IPS-18c (cell line): ENCODE results near the gene MGA.

Experiments used
- H3K4me3 ChIP-seq: 2 replicates; pipeline ENCODE4 v1.7.0; 2013; ENCODE audit warnings: low read depth, mild to moderate bottlenecking, low read length, moderate library complexity; ENCODE audit not compliant: insufficient read depth
- H3K9me3 ChIP-seq: one replicate; pipeline ENCODE4 v1.6.1; 2013; ENCODE audit warnings: mild to moderate bottlenecking, low read length, moderate library complexity; ENCODE audit not compliant: control insufficient read depth, insufficient read depth

Gene MGA

DNA sequence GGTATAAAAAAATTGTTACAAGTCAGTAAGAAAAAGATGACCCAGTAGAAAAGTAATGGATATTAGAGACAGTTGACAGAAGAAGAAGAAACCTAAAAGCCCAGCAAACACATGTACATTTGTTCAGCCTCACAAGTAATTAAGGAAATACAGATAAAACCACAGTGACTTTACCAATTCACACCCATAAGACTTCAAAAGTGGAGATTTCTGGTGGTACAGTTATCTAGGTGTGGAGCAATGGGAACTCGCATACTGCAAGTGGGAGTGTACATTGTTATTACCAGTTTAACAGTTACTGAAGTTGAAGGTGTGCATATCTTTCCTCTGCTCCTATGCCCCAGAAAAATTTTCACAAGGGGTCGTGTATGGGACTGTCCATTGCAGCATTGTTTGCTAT lies 96.0 kb downstream of the MGA start:
- H3K9me3 ChIP-seq, result no peaks in the 10 kb centered on the region

DNA sequence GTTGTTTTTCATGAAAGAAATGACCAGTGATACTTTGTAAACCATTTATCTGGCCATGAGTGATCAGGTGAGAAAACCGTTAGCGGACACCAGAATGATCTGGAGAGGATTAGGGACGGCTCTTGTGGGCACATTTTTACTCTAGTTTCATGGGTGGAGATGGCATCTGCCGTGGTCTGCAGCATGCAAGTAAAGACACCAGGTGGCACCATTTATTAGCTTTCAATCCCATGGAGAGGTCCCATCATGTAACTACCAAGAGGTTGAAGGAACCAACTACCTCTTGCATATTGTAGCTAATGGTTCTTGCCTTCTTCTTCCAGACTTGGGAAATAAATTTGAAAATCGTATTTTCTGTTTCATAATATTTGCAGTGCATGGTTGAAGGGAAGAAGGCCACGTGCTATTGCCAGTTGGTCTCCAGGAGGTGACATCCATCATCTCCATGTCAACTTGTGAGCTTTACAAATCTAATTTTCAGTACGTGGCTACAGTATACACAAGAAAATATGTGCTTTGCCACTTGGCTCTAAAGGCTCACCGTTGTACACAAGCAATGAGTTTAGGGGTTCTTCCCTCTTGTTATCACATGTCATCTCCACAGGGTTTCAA lies 112.6 kb downstream of the MGA start:
- H3K4me3 ChIP-seq, result no peak overlapping the region

More for the DNA sequence above, 96.0 kb downstream of the MGA start:
- H3K4me3 ChIP-seq, result no peak overlapping the region

DNA sequence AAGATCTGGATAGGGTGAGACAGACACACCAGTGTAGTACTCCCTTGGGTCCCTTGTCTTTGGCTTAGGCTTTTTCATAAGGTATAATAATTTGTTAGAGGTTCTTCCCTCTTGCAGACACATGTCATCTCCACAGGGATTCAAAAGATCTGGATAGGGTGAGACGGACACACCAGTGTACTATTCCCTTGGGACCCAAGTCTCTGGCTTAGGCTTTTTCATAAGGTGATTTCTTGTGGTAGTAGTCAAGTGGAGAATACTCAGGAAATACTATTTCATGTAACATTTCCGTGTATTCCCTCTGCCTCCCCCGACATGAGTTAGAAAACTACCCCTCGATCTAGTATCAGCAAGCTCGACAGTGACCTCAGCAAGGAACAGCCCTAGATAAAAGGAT lies 113.1 kb downstream of the MGA start:
- peak overlapping the region; percentile 78; the same call in 1 of the 2 replicates for H3K4me3 ChIP-seq

More for the DNA sequence above, 112.6 kb downstream of the MGA start:
- H3K9me3 ChIP-seq, result no peaks in the 10 kb centered on the region

DNA sequence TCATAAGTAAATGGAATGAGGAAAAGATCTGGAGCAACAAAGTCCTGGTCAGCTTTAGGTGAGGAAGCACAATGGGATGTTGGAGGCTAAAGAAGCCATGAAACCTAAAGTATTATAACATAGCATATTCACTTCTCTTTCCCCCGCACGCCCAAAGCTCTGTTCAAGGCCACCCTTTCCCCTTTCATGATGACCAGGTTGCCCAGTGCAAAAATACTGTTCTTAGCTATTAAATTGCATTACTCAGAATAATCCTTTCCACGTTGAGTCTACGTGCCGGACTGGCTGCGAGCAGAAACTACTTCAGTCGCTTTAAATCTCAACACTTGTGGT lies 113.5 kb downstream of the MGA start:
- Histone ChIP-seq H3K9me3 (no peaks in the 10 kb centered on the region), H3K4me3 (peak overlapping the region; percentile 78)

More for the DNA sequence above, 113.1 kb downstream of the MGA start:
- H3K9me3 ChIP-seq, result no peaks in the 10 kb centered on the region

DNA sequence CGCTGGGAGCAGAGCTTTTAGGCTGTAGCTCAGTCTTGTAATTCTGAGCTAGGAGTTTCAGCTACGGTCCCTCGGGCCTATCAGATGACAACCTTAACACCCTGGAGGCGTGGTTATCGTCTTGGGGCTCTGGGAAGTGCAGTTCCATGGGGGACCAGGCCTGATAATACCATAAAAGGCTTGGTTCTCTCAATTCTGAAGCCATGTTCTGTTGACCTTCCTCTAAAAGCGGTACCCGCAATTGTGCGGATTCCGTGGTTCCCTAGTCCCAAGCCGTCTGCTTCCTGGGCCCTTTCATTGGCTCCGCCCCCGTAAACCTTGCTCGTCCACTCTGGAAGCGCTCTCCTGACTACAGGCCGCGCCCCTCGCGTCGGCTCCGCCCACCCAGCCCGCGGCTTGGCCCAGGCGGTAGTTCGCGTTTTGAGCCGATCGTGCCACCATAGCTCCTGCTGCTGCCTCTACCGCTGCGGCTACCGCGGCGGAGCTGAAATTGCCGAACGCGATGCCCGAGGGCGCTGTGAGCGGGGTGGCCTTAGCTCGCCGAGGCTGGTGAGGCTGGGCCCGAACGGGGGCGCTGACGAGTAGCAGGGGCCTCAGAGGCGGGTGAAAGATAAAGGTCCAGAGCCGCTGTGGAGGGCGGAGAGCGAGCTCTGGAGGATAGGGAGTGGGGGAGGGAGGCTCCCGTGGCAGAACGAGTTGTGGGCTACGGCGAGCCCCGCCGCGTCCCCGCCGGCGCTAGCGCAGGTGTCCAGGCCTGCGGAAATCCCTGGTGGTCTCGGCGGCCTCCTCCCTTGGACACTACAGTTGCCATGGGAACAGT lies 114.1 kb downstream of the MGA start, which contains the start of gene MAPKBP1:
Gene MAPKBP1 (plus strand): TSS at position 423 of the 820 bp plus-strand sequence. CDS start 792 bp downstream, outside the sequence.
- H3K9me3 ChIP-seq, result no peaks in the 10 kb centered on the region

DNA sequence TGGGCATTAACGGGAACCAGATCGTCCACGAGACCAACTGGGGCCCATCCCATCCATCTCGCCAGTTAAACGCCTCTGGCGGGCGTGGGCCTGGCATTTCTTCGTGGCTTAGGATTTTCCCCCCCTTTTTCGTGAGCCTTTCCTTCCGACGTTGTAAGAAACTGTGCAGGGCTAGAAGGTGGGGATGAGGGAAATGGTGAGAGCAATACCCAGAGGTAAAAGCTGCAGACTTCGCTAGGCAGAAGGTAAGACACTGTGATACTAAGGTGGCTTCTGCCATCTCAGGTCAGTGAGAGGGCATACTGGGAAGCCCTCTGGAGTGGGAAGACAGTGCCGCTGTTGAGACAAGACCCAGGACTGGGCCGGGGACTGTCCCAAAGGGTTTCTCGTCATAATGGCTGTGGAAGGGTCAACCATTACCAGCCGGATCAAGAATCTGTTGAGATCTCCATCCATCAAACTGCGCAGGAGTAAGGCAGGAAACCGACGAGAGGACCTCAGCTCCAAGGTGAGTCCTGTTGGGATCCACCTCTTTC lies 114.7 kb downstream of the MGA start:
- Histone ChIP-seq H3K4me3 (peak overlapping the region; percentile 78), H3K9me3 (no peaks in the 10 kb centered on the region)

More for the DNA sequence above, 114.1 kb downstream of the MGA start, which contains the start of gene MAPKBP1:
- H3K4me3 ChIP-seq, result peak within 1 kb of the TSS; percentile 78

DNA sequence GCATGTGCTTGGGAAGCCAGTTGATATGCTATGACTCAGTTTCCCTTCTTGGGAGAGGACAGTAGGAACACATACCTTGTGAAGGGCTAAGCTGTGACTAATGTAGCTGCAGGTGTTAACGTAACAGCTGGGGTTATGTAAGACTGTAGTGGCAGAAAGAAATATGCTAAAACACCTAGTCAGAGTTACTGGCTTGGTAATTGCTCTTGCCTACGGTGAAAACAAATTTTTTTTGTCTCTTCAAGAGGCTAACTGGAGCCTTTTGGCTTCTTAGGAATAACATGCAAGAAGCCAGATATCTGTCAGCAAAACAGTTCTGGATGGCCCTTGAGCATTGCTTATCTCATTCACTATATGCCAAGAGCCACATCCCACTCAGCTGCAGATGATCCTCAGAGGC lies 115.4 kb downstream of the MGA start:
- H3K4me3 ChIP-seq, result peak overlapping the region; percentile 78; the same call in 1 of the 2 replicates

DNA sequence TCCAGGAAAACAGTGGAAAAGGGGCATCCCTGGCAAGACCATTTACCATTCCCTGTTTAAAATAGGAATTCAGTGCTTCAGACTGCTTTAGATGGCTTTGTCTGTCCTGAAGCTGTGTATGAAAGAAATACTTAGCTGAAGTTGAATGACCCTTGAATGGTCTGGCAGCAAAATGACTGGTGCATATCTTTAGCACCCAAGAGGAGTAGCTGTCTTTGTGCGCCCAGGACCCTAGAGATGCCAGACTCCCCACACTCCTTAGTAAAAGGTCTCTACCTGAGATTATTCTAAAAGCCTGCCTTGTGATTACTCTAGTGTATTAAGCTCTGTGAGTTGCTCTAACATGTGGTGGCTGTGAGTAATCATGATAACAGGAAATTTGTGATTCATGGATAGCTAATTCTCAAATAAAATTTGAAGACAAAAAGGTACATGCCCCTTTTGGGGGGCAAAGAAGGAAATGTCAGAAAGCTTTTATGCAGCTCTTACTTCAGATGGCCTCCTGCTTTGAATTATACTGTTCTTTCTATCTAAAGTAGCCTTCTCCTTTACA lies 117.3 kb downstream of the MGA start:
- no peak overlapping the region for H3K4me3 ChIP-seq
- H3K9me3 ChIP-seq, result no peaks in the 10 kb centered on the region

More for the DNA sequence above, 115.4 kb downstream of the MGA start:
- no peaks in the 10 kb centered on the region for H3K9me3 ChIP-seq

DNA sequence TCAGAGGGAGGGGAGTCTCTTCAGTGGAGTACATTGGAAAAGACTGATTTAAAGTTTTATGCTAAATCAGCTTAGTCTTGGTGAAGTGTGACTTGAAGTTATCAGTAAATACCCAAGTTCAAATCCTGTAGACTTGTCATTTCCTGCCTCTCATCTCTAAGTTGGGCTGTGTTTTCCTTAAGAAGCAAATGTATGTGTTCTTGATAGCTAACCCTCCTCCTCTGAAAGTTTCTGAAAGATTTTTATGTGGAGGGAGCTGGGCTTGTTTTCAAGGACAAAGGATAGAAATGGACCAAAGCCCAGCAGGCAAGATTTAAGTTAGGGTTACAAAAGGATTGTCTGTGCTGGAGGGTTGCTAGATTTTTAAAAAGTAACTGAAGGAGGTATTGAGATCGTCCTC lies 118.3 kb downstream of the MGA start:
- Histone ChIP-seq H3K4me3 (no peak overlapping the region), H3K9me3 (no peaks in the 10 kb centered on the region)

DNA sequence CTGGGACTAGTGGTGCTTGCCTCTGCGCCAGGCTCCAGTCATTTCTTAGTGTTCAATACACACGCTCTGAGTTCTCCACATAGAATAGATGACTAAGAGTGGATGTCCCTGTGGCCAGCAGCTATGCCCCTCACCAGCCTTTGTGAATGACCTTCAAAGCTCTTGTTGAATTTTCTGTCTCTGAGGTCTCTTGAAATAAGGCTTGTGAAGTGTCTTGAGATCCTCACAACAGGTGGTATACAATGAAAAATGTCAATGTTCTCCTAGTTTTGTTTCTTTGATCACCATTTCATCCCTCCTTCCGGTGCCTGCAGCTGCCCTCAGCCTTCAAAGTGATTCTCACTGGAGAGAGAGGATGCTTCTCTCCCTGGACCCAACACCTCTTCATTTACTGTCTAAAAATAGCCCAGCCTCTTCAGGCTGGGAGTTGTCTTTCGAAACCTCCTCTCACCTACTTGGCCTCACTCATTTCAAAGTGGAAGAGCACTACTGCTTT lies 119.5 kb downstream of the MGA start:
- Histone ChIP-seq H3K4me3 (no peak overlapping the region), H3K9me3 (no peaks in the 10 kb centered on the region)

DNA sequence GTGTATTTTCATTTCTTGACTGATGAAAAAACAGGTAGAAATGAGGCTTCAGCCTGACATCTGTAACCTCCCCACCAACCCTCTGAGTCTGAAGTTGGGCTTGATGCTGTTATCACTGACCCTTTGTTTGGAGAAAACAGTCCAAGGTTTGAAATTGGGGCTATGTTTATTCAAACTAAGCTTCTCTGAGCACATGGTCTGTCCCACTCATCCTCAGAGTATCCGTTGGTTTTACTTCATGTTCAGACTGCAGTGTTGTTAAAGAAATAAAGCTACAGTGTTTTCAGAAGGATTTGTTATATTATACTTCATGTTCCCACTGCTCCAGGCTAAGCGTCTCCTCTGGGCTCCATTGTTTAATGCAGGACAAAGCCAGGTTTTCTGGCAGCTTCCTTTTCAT lies 120.1 kb downstream of the MGA start:
- no peak overlapping the region for H3K4me3 ChIP-seq

DNA sequence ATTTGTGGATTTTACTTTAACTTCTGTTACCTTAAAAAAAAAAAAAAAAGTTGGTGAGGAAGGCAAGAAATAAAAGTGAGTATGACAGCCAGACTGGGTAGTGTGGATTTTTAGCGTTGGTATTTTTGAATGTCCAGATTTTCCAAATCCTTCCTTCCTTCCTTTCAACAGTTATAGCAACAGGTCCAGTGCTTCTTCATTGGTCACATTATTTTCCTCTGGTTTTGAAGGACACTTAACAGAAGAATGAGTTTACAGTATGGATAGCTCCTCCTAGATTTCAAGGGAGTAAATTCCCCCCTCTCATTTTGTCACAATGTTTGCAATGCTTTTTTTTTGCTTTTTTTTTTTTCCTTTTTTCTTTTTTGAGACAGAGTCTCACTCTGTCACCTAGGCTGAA lies 120.5 kb downstream of the MGA start:
- Histone ChIP-seq H3K9me3 (no peaks in the 10 kb centered on the region), H3K4me3 (no peak overlapping the region)

More for the DNA sequence above, 120.1 kb downstream of the MGA start:
- H3K9me3 ChIP-seq, result no peaks in the 10 kb centered on the region

DNA sequence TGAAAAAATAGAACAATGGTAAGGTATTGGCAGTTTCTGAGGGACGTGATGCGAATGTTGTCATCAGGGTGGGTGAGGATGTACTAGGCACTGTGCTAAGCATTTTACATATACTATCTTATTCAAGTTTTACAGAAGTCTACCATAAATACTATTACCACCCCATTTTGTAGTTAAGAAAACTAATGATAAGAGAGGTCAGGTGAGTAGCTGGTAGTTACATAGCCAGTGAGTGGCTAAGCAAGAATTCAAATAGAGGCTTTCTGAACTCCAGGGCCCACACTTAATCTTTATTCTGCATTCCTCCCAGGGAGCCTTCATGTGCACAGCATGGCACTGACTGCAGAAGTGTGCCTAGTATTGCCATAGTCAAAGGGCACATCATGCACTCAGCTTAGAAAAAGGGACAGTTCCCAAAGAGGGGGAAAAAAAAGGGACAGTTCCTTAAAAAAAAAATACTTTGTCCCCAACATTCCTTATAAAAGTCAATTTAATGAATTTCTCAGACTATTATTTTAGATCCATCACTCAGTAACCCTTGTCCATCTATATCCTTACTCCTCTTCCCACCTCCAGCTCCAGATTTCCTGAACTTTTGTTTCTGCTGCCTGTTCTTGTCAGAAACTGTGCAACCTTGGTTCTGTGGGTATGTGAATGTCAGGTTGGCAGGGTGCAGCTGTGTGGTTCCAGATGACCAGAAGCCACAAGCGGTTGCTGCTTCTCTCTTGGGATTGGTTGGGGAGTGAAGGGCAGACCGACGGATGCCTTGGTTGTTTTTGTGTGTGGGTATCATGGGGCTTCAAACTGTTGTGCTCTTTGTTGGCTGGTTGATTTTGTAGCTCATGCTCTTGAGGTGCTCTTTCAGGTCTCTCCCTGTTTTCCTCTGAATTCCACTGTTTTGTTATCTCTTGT lies 122.4 kb downstream of the MGA start:
- no peaks in the 10 kb centered on the region for H3K9me3 ChIP-seq
- no peak overlapping the region for H3K4me3 ChIP-seq

DNA sequence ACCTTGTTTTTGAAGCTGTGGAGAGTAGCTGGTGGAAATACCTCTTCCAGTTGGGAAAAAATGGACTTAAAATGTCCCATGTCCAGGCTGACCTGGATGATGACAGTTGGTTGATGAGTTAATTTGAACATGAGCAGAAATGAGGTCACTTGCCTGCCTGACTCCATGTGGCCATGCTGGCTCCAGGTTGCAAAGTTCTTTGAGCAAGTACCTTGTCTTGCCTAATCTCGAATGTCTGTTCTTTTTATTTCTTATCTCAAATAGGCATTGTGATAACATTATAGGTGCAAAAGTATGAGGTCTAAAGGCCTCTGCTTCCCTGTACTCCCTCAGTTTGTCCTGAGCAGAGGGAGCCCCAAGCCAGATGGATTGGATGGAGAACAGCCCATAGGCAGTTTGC lies 123.1 kb downstream of the MGA start:
- H3K9me3 ChIP-seq, result no peaks in the 10 kb centered on the region
- H3K4me3 ChIP-seq, result no peak overlapping the region

DNA sequence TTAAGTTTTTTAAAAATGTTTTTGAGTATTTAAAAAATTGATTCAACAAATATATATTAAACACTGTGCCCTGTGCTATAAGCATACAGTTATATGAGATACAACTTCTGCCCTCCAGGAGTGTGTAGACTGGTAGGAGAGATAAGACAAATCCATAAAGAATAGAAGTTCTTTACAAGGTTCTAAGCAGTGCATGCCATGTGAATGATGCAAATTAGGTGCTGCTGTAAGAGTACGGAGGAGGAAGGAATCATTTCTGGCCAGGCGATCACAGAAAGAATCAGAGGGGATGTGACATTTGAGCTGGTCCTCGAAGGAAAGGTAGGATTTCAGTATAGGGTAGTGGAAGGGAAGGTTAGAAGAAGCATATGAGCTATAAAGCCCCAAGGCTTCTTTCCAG lies 128.1 kb downstream of the MGA start:
- Histone ChIP-seq H3K4me3 (no peak overlapping the region), H3K9me3 (no peaks in the 10 kb centered on the region)

DNA sequence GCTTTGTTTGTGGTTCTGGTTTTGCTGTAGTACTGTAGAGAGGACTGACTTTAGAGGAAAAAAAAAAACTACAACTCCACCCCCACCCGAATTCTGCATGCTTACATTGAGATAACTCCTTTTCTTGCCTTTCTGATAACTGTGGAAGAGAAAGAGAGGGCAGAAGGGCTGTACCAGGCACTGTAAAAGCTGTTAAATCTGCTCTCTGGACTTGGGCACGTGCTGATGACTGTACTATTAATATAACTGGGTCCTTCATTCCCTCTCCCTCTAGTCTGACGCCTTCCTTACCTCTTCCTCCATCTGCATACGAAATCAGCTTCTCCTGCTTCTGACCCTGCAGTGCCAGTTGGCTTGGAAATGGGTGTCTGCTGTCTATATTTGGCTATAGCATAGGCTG lies 129.0 kb downstream of the MGA start:
- H3K9me3 ChIP-seq, result no peaks in the 10 kb centered on the region

DNA sequence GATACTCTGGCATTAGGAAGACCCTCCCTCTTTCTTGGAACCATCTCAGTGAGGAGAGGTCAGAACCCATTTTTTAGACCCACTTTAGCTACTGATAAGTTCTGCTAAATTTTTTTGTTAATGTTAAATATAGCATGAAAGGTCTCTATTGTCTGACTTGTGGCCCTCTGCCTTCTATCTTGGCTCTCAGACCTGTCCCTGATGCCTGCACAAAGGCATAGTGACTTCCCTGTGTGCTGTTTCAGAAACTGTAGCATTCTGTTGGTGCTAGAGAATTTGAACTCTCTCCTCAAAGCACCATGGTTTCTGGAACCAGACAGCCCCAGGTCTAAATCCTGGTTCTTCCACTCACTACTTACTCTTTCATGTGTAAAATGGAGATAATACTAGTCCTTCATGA lies 129.5 kb downstream of the MGA start:
- Histone ChIP-seq H3K9me3 (no peaks in the 10 kb centered on the region), H3K4me3 (no peak overlapping the region)

More for the DNA sequence above, 129.0 kb downstream of the MGA start:
- no peak overlapping the region for H3K4me3 ChIP-seq
